CD4-positive, alpha-beta T cell treated with Interleukin-15 for 4 hours (primary cell): Measurements from ENCODE around the gene LIME1.
A peak's percentile ranks its signal among the peaks of the same experiment; 100 is the strongest.
"Not testable (repeated sequence)": the region's sequence is repeated elsewhere in the genome, so short reads cannot be mapped to it uniquely, and the experiment has no call there.

ENCODE experiments used
- DNase-seq: peaks from one replicate; pipeline ENCODE4 v3.0.0-alpha.2; 2020; ENCODE audit warnings: low spot score

The LIME1 gene

GRCh38 chr20:63773571-63774241, 37.2 kb downstream of the LIME1 start:
- no peak for DNase-seq

- no peak for DNase-seq
These were observed 37.8 kb downstream of the LIME1 start for GRCh38 chr20:63774306-63774705.

- DNase-seq = no peak
These were observed 38.9 kb downstream of the LIME1 start for GRCh38 chr20:63775096-63775978.

- DNase-seq = not testable (repeated sequence)
These were observed 40.4 kb downstream of the LIME1 start for GRCh38 chr20:63776875-63777274.

- no peak for DNase-seq
These were observed 41.1 kb downstream of the LIME1 start for GRCh38 chr20:63777614-63778013.

- no peak for DNase-seq
These were observed 41.7 kb downstream of the LIME1 start for GRCh38 chr20:63778034-63778752.

GRCh38 chr20:63778857-63779256, 42.4 kb downstream of the LIME1 start:
- no peak for DNase-seq

GRCh38 chr20:63781181-63781580, 44.7 kb downstream of the LIME1 start:
- no peak for DNase-seq

- peak; percentile 86 for DNase-seq
These were observed 45.6 kb downstream of the LIME1 start for GRCh38 chr20:63782051-63782471.

GRCh38 chr20:63782521-63782971, 46.1 kb downstream of the LIME1 start:
- no peak for DNase-seq

GRCh38 chr20:63783970-63784369, 47.5 kb downstream of the LIME1 start:
- no peak for DNase-seq

GRCh38 chr20:63785691-63786131, 49.2 kb downstream of the LIME1 start:
- no peak for DNase-seq

- no peak for DNase-seq
These were observed 50.8 kb downstream of the LIME1 start for GRCh38 chr20:63787302-63787701.

GRCh38 chr20:63787749-63788148, 51.3 kb downstream of the LIME1 start:
- no peak for DNase-seq
